Hepatic stellate cell (primary cell): ENCODE data around the gene SHROOM2.

Experiments
- DNase-seq: peaks from one replicate; pipeline ENCODE4 v3.0.0; 2011; ENCODE audit warnings: low spot score

SHROOM2 gene

GRCh38 chrX:9897761-9898161, 111.5 kb downstream of the SHROOM2 start:
- DNase-seq = peak; percentile 82

- no peak for DNase-seq
Observed at GRCh38 chrX:9899640-9900111, 113.4 kb downstream of the SHROOM2 start.

- DNase-seq = no peak
Observed at GRCh38 chrX:9902656-9903055, 116.4 kb downstream of the SHROOM2 start.

- DNase-seq = no peak
Observed at GRCh38 chrX:9903146-9903545, 116.9 kb downstream of the SHROOM2 start.

- peak; percentile 71 for DNase-seq
Observed at GRCh38 chrX:9905288-9905687, 119.1 kb downstream of the SHROOM2 start.

- DNase-seq = no peak
Observed at GRCh38 chrX:9905721-9906120, 119.5 kb downstream of the SHROOM2 start.

GRCh38 chrX:9906919-9907318, 120.7 kb downstream of the SHROOM2 start:
- DNase-seq = no peak

- peak; percentile 36 for DNase-seq
Observed at GRCh38 chrX:9907645-9908387, 121.6 kb downstream of the SHROOM2 start.

- DNase-seq = no peak
Observed at GRCh38 chrX:9909254-9909653, 123.0 kb downstream of the SHROOM2 start.

- peak; percentile 53 for DNase-seq
Observed at GRCh38 chrX:9911487-9911886, 125.3 kb downstream of the SHROOM2 start.

GRCh38 chrX:9912351-9913145, 126.3 kb downstream of the SHROOM2 start:
- DNase-seq = no peak

GRCh38 chrX:9913146-9913433, 126.9 kb downstream of the SHROOM2 start:
- no peak for DNase-seq

- DNase-seq = no peak
Observed at GRCh38 chrX:9917861-9918260, 131.6 kb downstream of the SHROOM2 start.

GRCh38 chrX:9919632-9920172, 133.5 kb downstream of the SHROOM2 start:
- no peak for DNase-seq

GRCh38 chrX:9921407-9921806, 135.2 kb downstream of the SHROOM2 start:
- no peak for DNase-seq

GRCh38 chrX:9923357-9923756, 137.1 kb downstream of the SHROOM2 start:
- DNase-seq = no peak

GRCh38 chrX:9926002-9926401, 139.8 kb downstream of the SHROOM2 start:
- no peak for DNase-seq

GRCh38 chrX:9927698-9928482, 141.7 kb downstream of the SHROOM2 start:
- DNase-seq = no peak

- no peak for DNase-seq
Observed at GRCh38 chrX:9935436-9935835, 149.2 kb downstream of the SHROOM2 start.

GRCh38 chrX:9937761-9938160, 151.5 kb downstream of the SHROOM2 start:
- DNase-seq = no peak

GRCh38 chrX:9938516-9938915, 152.3 kb downstream of the SHROOM2 start:
- DNase-seq = no peak

GRCh38 chrX:9940421-9940820, 154.2 kb downstream of the SHROOM2 start:
- no peak for DNase-seq
